HepG2 (cell line): Measurements from ENCODE around the gene NT5DC2. TPM values are rescaled to one million over a fixed set of nuclear protein-coding genes. Genes with fewer than 3 reads are reported as not detected.

ENCODE experiments used
- ATAC-seq: fragments of 200-7000 bp; cut with Tn5 transposase; 3 replicates; pipeline ENCODE4 v1.9.1; 2020; ENCODE audit warnings: mild to moderate bottlenecking, moderate library complexity
- BruUV-seq: library from RNA; stranded (reverse); fragments of 400-500 nt; replicated peaks from 2 replicates; lab custom pipeline; 2021; lab: Mats Ljungman, UMichigan
- CTCF ChIA-PET: fragments of 300-600 bp; formaldehyde crosslinking; extraction: SDS; loops from one replicate; lab custom pipeline; 2021; ENCODE audit warnings: low total read pairs, inconsistent platforms, low intra/inter-chr PET ratio; lab: Yijun Ruan, JAX
- POLR2A ChIA-PET: fragments of 350-600 bp; sonication (Branson Sonifier 250); formaldehyde crosslinking; loops from one replicate; lab custom pipeline; 2020; ENCODE audit warnings: antibody characterized with exemption, inconsistent platforms; lab: Yijun Ruan, JAX
- DNase-seq: peaks from one replicate; pipeline ENCODE4 v3.0.0-alpha.2; 2015; ENCODE audit warnings: low spot score
- FAIRE-seq: peaks from 3 replicates; lab custom pipeline; 2011; peaks lifted over from hg19 to GRCh38; lab: Jason Lieb, UNC
- H2AFZ ChIP-seq: one replicate; pipeline ENCODE4 v1.6.1; 2011; ENCODE audit warnings: low read length, inconsistent platforms
- H3K27ac ChIP-seq: fragments of 300-600 bp; 3 replicates; pipeline ENCODE4 v1.8.0; 2011; ENCODE audit warnings: mixed run types, mild to moderate bottlenecking, mixed read lengths, low read length, inconsistent platforms; ENCODE audit not compliant: insufficient read depth; ENCODE audit errors: extremely low read length
- H3K27me3 ChIP-seq, 2 experiments: fragments of 200-600 bp in 1 of 2; 2 replicates in 1 of 2; 3 replicates in 1 of 2; pipeline versions ENCODE4 v1.6.0 to v1.8.0; 2011; ENCODE audit warnings: low read length in 2 of 2, mild to moderate bottlenecking in 2 of 2, moderate library complexity in 2 of 2, inconsistent platforms in 1 of 2; ENCODE audit not compliant: insufficient read depth in 2 of 2, control insufficient read depth in 1 of 2
- H3K36me3 ChIP-seq, 2 experiments: fragments of 200-600 bp in 1 of 2; replicated peaks in 1 of 2; 2 replicates in 1 of 2; 3 replicates in 1 of 2; pipeline versions ENCODE4 v1.5.1 to v1.8.0; 2011; ENCODE audit warnings: low read length in 2 of 2, inconsistent platforms in 1 of 2; ENCODE audit not compliant: insufficient read depth in 2 of 2, control insufficient read depth in 1 of 2
- H3K4me1 ChIP-seq: 2 replicates; pipeline ENCODE4 v1.5.1; 2012; ENCODE audit warnings: low read length, inconsistent platforms; ENCODE audit not compliant: insufficient read depth
- H3K4me2 ChIP-seq: 2 replicates; pipeline ENCODE4 v1.6.0; 2011; ENCODE audit warnings: low read depth, low read length, inconsistent platforms
- H3K4me3 ChIP-seq, 3 experiments: fragments of 200-600 bp in 1 of 3; sonication (generic), shearing (Covaris generic) in 1 of 3; replicated peaks in 1 of 3; 2 replicates each; pipeline ENCODE4 v1.5.1; 2011 to 2016; ENCODE audit warnings: low read length in 3 of 3, inconsistent platforms in 2 of 3, low read depth in 2 of 3, mild to moderate bottlenecking in 2 of 3, control low read depth in 1 of 3, mixed read lengths in 1 of 3; ENCODE audit not compliant: insufficient read depth in 1 of 3
- H3K79me2 ChIP-seq: one replicate; pipeline ENCODE4 v1.6.1; 2011; ENCODE audit warnings: low read length, inconsistent platforms; ENCODE audit not compliant: insufficient read depth
- H3K9ac ChIP-seq: 2 replicates; pipeline ENCODE4 v1.6.0; 2011; ENCODE audit warnings: mild to moderate bottlenecking, low read depth, low read length, inconsistent platforms; ENCODE audit not compliant: insufficient read depth
- H3K9me3 ChIP-seq: 2 replicates; pipeline ENCODE4 v1.5.1; 2012; ENCODE audit warnings: mild to moderate bottlenecking, low read length
- H4K20me1 ChIP-seq: 2 replicates; pipeline ENCODE4 v1.6.0; 2011; ENCODE audit warnings: inconsistent platforms, mild to moderate bottlenecking, low read length, moderate library complexity; ENCODE audit not compliant: insufficient read depth
- BCL6 ChIP-seq: IDR thresholded peaks from 2 replicates; pipeline ENCODE4 v1.6.1; 2016; ENCODE audit warnings: missing genetic modification reagents, missing compliant biosample characterization
- FOXP4 ChIP-seq: sonication (generic); formaldehyde crosslinking; IDR thresholded peaks from 2 replicates; pipeline ENCODE4 v1.4.0; 2020; ENCODE audit warnings: missing genetic modification reagents
- GRHL1 ChIP-seq: sonication (generic); formaldehyde crosslinking; conservative IDR thresholded peaks from 2 replicates; pipeline ENCODE4 v1.8.0; 2022; ENCODE audit warnings: missing genetic modification reagents
- HNF1A ChIP-seq, 2 experiments: sonication (generic) in 1 of 2; formaldehyde crosslinking in 1 of 2; IDR thresholded peaks; 2 replicates each; pipeline versions ENCODE4 v1.4.0 to v1.6.1; 2016 to 2020; ENCODE audit warnings: borderline replicate concordance in 1 of 2, low read depth in 1 of 2, mild to moderate bottlenecking in 1 of 2, missing genetic modification reagents in 1 of 2
- IRF1 ChIP-seq: sonication (generic); formaldehyde crosslinking; IDR thresholded peaks from 2 replicates; pipeline ENCODE4 v1.4.0; 2020; ENCODE audit warnings: low read depth, mild to moderate bottlenecking, missing genetic modification reagents
- NFIC ChIP-seq: IDR thresholded peaks from 2 replicates; pipeline ENCODE4 v1.6.1; 2012; ENCODE audit warnings: mild to moderate bottlenecking, low read length, inconsistent platforms
- PATZ1 ChIP-seq: sonication (generic); formaldehyde crosslinking; IDR thresholded peaks from 2 replicates; pipeline ENCODE4 v1.4.0; 2020; ENCODE audit warnings: missing genetic modification reagents
- ZBTB34 ChIP-seq: sonication (generic); formaldehyde crosslinking; IDR thresholded peaks from 2 replicates; pipeline ENCODE4 v1.8.0; 2022; ENCODE audit warnings: mild to moderate bottlenecking, missing genetic modification reagents
- ZMYM3 ChIP-seq: sonication (generic); formaldehyde crosslinking; IDR thresholded peaks from 2 replicates; pipeline ENCODE4 v1.5.1; 2020; ENCODE audit warnings: mild to moderate bottlenecking, missing genetic modification reagents
- WGBS: methylation state at CpG from one replicate; pipeline ENCODE4 v1.1.6; 2017; ENCODE audit warnings: low lambda C conversion rate; 5-methylcytosine and 5-hydroxymethylcytosine counted together
- in situ Hi-C: cut with HindIII; loops from 2 replicates; pipeline ENCODE4 v1.10.0; 2017; ENCODE audit warnings: low pct_unique_long_range_greater_than_20kb; ENCODE audit not compliant: extremely low pct_ligation_motif_present
- intact Hi-C: fragments of 100-400 bp; cut with micrococcal nuclease; formaldehyde crosslinking; loops from one replicate; pipeline ENCODE4 v1.10.0; 2022; ENCODE audit not compliant: unreplicated experiment
- polyA plus RNA-seq, 8 experiments: library from polyadenylated mRNA; depleted of rRNA in 3 of 8; stranded (reverse) in 7 of 8; unstranded in 1 of 8; fragments of >200 nt; fragmentation: Illumina TruSeq in 4 of 8; extraction: Trizol in 4 of 8; gene quantifications; 2 replicates each; pipeline versions ENCODE4 v1.2.1 to v1.2.3, GENCODE V29; 2011 to 2016; ENCODE audit warnings: low read depth in 4 of 8, missing spikeins in 1 of 8, mixed read lengths in 1 of 8; ENCODE audit not compliant: insufficient read depth in 1 of 8
- total RNA-seq, 5 experiments: library from RNA; depleted of rRNA; stranded (reverse); fragments of >200 nt; fragmentation: Illumina TruSeq; extraction: Trizol; gene quantifications; 2 replicates each; pipeline ENCODE4 v1.2.3, GENCODE V29; 2016; ENCODE audit warnings: low read depth in 1 of 5

The NT5DC2 gene
- total and polyA plus RNA-seq, 2 of the 13 experiments (the other 11 are each of a cell fraction or from before 2014, with no cell fraction given) = 131 to 240 TPM

- no peak for TF ChIP-seq HNF1A (IDR thresholded peaks at IDR 0.05; ENCODE audit: low read depth)
- no peak for TF ChIP-seq HNF1A (CRISPR knock-in tag; IDR thresholded peaks at IDR 0.05; ENCODE audit: borderline replicate concordance)
- TF ChIP-seq FOXP4 (CRISPR knock-in tag) = no peak
- no peak for TF ChIP-seq NFIC
These were observed 30.8 kb downstream of the NT5DC2 start (continued) for GRCh38 chr3:52502808-52503350.

GRCh38 chr3:52502001-52502400 lies 31.7 kb downstream of the NT5DC2 start:
- Histone ChIP-seq H3K27ac (no peak overlapping the region), H3K9me3 (no peaks in the 10 kb centered on the region), H3K9ac (no peak overlapping the region), H3K4me1 (peaks cover 12% of the 10 kb centered on the region), H2AFZ (no peak overlapping the region), H3K27me3 (peaks cover 15 to 66% of the 10 kb centered on the region in 2 experiments; a peak in 4 of 5 replicates), H3K79me2 (no peaks in the 10 kb centered on the region), H3K36me3 (no peaks in the 10 kb centered on the region), H3K4me2 (no peak overlapping the region), H3K4me3 (no peak overlapping the region), H4K20me1 (no peaks in the 10 kb centered on the region)
- in situ Hi-C loops (no loop called here), intact Hi-C loops (no loop called here)
- WGBS = 33% methylated on average over 1 of the region's 11 CpGs
- no peak for FAIRE-seq
- ATAC-seq = no peak
- POLR2A ChIA-PET = no interaction called here
- DNase-seq = no peak
- CTCF ChIA-PET = no interaction called here
- BruUV-seq = no TSS peak
- TF ChIP-seq PATZ1 (CRISPR knock-in tag) (no peak), ZBTB34 (CRISPR knock-in tag) (no peak), GRHL1 (CRISPR knock-in tag) (no peak), ZMYM3 (CRISPR knock-in tag) (no peak), BCL6 (no peak), IRF1 (no peak)
